ENCODE data around the gene KRTAP19-4.
"Not testable (repeated sequence)": the region's sequence is repeated elsewhere in the genome, so short reads cannot be mapped to it uniquely, and the experiment has no call there.

The KRTAP19-4 gene, protein sequence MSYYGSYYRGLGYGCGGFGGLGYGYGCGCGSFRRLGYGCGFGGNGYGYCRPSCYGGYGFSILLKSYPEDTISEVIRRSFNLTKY

DNA sequence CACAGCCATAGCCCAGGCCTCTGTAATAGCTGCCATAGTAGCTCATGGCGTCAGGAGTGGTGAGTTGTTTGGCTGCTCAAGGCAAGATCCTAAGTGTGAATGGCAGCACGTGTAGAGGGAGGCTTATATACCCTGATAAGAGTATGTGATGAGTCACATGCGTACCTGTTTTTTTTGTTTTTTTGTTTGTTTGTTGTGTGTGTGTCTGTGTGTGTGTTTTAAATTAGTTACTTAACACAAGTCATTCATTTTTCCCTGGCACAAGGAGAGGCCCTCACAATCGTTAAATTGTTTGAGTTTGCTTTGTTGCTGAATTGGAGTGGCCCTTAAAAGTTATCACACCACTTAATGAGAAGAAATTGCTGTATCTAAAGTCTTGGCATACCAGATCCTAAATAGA is at the start of gene KRTAP19-4:
Gene KRTAP19-4 (minus strand): TSS at position 101 of the 400 bp plus-strand sequence. CDS start 55 bp downstream, at position 46.
- no peak for DNase-seq (ENCODE audit: low read depth in 2 of 2)

DNA sequence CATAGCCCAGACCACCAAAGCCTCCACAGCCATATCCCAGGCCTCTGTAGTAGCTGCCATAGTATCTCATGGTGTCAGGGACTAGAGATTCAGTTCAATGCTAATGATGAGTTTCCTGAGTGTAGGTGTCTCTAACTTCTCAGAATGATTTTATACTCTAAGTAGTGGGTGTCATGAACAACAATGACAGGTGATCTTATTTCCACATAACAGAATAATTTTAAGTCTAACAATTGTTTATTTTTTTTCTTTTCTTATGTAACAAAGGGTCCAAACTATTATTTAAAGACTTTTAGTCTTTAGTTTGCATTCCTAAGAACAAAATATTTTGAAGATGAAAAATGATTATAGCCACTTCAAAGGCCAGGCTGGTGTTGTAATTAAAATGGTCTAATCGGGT is 44.8 kb upstream of the KRTAP19-4 start, which contains the start of gene KRTAP19-6:
Gene KRTAP19-6 (minus strand): TSS at position 101 of the 400 bp plus-strand sequence. CDS start 31 bp downstream, at position 70.
- DNase-seq (ENCODE audit: low read depth in 2 of 2): no peak

DNA sequence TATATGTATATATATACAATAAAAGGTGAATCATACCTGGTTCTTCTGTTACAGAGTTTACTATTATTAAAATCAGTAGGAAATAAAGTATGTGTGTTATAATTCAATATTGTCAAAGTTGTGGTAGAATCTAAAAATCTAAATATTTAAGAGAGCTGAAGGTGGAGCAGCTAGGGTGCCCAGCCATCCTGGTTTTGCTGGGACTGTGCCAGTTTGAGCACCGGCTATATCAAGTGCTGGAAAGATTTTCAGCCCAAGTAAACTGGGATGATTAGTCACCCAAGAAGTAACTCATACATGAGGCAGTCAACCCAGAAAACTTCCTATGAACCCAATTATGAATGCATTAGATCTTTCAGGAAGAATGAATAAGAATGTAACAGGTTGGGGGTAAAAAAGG is 21.9 kb upstream of the KRTAP19-4 start:
- no peak for DNase-seq (ENCODE audit: low read depth in 2 of 2)

DNA sequence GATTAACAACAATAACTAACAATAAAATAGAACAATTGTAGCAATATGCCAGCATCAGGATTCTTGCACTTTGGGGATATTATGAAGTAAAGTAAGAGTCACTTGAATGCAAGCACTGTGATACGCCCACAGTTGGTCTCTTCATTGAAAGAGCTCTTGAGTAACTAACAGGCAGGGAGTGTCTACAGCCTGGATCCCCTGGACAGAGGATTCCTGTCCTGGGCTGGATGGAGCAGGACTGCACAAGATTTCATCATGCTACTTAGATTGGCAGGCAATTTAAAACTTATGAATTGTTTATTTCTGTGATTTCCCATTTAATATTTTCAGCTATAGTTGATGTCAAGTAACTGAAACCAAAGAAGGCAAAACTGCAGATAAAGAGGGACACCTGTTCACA is 18.7 kb upstream of the KRTAP19-4 start:
- no peak for DNase-seq (ENCODE audit: low read depth in 2 of 2)

DNA sequence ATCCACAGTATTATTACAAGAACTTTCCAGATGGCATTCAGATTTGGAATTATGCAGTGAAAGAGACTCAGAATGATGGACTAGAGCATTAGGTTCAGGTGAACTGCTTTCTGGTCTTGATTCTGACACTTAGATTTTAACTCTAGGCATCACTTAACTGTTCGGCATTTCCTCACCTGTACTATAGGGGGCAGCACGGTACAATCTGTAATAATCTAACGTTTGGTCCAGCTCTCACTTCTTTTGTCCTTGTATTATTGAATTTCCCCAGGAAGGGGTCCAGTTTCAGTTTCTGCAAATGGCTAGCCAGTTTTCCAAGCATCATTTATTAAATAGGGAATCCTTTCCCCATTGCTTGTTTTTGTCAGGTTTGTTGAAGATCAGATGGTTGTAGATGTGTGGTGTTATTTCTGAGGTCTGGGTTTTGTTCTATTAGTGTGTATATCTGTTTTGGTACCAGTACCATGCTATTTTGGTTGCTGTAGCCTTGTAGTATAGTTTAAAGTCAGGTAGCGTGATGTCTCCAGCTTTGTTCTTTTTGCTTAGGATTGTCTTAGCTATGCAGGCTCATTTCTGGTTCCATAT is 8.7 kb upstream of the KRTAP19-4 start:
- DNase-seq (ENCODE audit: low read depth in 2 of 2): not testable (repeated sequence)

DNA sequence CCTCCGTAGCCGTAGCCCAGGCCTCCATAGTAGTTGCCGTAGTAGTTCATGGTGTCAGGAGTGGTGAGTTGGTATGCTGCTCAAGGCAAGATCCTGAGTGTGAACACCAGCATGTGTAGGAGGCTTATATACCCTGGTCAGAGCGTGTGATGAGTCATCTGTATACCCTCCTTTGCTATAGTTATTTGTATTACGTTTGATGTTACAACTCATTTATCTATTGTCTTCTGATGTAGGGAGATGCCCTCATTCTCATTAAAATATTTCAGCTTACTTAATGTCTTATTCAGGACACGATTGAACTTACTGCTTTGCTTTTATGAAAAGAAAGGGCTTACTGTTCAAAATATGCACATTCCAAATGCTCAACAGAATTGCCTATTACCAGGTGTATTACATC is 5.1 kb upstream of the KRTAP19-4 start, which contains the start of gene KRTAP19-5:
Gene KRTAP19-5 (minus strand): TSS at position 101 of the 400 bp plus-strand sequence. CDS start 51 bp downstream, at position 50.
- DNase-seq (ENCODE audit: low read depth in 2 of 2): no peak

DNA sequence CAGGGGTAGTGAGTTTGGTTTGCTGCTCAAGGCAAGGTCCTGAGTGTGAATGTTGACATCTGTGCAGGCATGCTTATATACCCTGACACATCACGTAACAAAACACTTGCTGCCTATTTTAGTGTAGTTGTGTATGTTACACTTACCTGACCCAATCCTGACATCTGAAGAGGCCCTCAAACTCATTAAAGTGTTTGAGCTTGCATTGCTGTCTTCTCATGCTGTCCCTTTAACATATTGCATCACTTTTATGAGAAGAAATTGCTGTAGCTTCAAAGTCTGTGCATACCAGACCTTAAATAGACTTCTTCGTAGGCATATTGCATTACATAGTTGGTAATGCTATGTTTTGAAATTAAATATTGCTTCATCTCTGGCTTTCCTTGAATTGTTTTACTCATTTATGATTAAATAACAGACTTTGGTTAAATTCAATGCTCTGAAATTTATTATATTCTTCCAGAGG is 5.0 kb downstream of the KRTAP19-4 start, which contains the start of gene KRTAP19-3:
Gene KRTAP19-3 (minus strand): TSS at position 51 of the 466 bp plus-strand sequence. CDS start 56 bp downstream, outside the sequence.
- DNase-seq (ENCODE audit: low read depth in 2 of 2): no peak

DNA sequence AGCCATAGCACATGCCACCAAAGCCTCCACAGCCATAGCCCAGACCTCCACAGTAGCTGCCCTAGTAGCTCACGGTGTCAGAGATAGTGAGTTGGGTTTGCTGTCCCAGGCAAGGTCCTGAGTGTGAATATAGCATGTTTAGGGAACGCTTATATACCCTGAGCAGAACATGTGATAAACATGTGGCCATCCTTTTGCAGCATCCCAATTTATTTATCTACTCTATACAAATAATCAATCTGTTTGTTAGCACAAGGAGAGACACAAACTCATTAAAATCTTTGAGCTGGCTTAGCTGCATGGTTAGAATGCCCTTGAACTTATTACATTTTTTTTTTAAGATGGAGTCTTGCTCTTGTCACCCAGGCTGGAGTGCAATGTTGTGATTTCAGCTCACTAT is 9.6 kb downstream of the KRTAP19-4 start, which contains the start of gene KRTAP19-2:
Gene KRTAP19-2 (minus strand): TSS at position 101 of the 400 bp plus-strand sequence. CDS start 88 bp downstream, at position 13.
- no peak for DNase-seq (ENCODE audit: low read depth in 2 of 2)

DNA sequence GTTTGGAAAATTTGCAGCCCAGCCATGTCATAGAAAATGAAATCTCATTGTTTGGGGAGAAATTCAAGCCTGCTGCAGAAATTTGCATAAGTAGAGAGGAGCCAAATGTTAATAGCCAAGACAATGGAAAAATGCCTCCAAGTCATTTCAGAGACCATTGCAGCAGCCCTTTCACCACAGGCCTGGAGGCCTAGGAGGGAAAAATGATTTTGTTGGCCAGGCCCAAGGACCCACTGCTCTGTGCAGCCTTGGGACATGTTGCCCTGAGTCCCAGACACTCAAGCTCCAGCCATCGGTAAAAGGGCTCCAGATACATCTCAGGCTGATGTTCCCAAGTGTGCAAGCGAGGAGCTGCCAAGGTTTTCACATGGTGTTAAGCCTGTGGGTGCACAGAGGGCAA is 10.8 kb downstream of the KRTAP19-4 start:
- DNase-seq (ENCODE audit: low read depth in 2 of 2): no peak

DNA sequence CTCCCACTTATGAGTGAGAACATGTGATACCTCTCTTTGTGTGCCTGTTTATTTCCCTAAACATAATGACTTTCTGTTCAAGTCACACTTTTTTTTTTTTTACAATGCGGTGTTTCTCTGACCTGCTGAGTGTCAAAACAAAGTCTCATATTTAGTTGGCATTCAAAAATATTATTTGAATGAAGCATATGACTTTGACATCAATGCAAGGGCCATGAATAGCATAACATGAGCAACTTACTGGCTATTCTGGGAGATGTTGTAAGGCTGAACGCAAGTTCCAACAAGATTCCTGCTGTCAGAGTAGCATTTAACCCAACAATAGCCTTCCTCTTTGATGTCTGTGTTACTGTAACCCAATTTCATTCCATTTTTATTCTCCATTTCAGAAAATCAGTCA is 14.8 kb downstream of the KRTAP19-4 start:
- DNase-seq (ENCODE audit: low read depth in 2 of 2): no peak

DNA sequence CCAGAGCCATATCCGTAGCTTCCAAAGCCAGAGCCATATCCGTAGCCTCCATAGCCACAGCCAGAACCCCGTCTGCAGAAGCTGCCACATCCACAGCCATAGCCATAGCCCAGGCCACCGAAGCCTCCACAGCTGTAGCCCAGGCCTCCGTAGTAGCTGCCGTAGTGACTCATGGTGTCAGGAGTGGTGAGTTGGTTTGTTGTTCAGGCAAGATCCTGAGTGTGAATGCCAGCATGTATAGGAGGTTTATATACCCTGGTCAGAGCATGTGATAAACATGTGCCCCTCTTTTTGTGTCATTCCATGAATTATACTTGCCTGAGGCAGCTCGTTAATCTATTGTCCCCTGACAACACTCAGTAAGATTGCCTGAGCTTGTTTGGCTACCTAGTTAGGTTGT is 16.8 kb downstream of the KRTAP19-4 start, which contains the start of gene KRTAP19-1:
Gene KRTAP19-1 (minus strand): TSS at position 223 of the 400 bp plus-strand sequence. CDS start 50 bp downstream, at position 173.
- no peak for DNase-seq (ENCODE audit: low read depth in 2 of 2)

DNA sequence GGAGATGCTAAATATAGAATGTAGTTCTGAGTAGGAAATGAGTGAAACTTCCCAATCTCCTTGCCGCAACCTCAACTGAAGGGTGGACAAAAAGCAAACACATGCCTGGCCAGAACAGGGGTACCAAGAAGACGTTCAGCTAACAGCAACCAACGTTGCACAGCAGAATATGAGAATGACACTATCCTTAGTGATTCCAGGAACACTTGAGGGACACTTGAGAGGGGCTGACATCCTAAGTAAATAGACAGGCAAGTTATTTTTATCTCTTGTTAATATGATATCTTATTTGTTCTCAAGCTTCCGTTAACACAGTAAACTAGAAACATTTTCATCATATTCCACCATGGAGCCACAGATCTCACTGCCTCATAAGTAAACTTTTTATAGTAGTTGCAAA is 17.7 kb downstream of the KRTAP19-4 start:
- no peak for DNase-seq (ENCODE audit: low read depth in 2 of 2)

DNA sequence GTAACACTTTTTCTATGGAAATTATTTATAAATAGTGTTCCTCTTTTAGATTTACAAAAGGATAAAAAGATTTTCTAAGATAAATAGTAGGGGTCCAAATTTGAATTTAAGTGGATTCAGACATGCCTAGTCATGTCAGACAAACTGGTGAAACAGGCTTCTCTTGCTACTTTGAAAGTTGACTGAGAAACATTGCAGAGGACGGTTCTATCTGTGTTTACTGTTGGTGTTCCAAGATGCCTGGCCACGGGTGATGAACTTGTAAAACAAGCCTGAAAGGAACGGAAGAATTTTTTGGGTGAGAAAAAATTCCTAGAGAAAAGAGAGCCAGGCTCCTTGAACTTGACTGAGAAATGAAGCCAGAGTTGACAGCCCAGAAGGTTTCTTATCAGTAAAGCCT is 19.0 kb downstream of the KRTAP19-4 start:
- no peak for DNase-seq (ENCODE audit: low read depth in 2 of 2)

DNA sequence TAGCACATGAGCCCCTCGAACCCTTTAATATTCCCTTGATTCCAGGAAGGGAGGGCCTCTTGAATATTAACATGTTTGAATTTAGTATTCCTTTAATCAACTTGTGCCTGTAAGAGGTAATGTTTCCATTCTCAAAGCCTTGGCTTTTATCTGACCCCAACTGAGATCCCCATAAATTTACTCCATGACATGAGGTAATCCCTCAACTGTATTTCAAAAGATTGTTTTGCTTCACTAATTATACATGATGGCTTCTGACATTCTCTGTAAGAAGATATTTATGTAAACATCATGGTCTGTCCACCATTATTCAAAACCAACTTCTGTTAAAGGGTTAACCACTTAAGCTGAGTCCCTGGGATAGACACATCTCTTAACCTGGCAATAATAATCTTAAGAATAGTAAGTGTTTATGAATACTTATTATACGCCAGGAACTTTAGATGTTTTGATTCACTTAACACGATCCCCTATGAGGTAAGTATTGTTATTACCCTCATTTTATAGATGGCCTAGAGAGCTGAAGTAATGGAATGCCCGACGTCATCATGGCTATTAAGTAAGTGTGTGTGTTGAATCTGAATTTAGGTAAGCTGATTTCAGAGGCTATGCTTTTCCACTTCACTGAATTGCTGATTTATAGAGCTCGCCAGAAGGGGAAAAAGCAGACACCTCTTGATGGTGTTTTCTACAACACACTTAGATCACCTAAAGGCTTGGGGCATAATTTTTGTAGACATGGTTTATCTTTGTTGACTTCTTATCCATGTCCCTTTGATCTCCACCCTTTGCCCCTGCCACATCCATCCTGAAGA is 27.9 kb downstream of the KRTAP19-4 start:
- no peak for DNase-seq (ENCODE audit: low read depth in 2 of 2)

DNA sequence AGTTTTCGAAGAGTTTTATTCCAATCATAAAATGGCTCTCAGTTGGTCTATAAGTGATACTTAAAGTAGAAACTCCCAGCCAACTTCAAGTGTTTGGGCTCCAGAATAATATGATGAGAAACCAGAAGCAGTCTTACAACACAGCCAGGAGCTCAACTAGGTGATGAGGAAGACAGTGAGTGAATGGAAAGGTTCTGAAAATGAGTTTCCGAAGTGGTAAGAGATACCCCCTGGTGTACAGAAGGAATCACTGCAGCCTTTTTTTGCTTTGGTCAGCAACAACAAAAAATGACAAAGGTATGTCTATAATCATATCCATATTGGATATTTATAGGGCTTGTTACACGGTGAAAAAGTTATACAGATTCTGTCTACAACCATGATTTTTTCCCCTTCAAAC is 33.3 kb downstream of the KRTAP19-4 start:
- DNase-seq (ENCODE audit: low read depth in 2 of 2): no peak

DNA sequence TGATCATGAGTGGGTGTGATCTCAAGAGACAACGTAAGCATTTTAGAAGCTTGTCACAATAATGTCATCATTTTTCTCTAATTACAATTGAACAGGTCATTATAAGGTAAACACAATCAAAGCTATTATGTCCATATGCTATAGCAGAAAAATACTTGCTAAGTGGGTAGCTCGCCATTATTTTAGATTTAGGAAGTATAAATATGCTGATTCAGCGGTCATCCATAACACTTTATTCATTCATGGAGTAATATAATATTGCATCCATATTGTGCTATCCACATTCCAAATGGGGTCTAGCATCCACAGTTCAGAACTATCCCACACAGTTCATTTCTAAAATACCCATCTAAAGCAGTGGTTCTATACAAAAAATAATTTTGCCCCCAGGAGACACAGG is 48.5 kb downstream of the KRTAP19-4 start:
- no peak for DNase-seq (ENCODE audit: low read depth in 2 of 2)

DNA sequence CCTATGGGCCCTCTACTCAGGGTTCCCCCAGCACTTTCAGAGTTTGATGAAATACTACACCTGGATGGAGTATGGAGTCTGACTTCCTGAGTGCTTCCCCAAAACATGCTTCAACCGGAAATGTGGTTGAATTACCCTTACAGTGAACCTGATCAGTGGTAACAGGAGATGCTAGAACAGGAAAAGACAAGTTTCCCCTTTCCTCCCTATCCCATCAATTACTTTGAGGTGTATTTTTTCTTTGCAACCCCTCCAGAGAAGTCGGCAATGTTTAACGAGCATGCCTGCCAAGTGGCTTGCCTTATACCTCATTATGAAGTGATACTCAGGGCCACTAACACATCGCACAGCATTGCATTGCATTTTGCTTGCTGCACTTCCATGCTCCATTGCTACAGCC is 49.9 kb downstream of the KRTAP19-4 start:
- DNase-seq (ENCODE audit: low read depth in 2 of 2): no peak
